Activated CD8-positive, alpha-beta memory T cell treated with anti-CD3 and anti-CD28 coated beads for 48 hours (primary cell): Measurements from ENCODE around the gene MRS2.

Experiments used
- DNase-seq, 3 experiments: peaks; one replicate each; pipeline ENCODE4 v3.0.0-alpha.2; 2020; ENCODE audit warnings: low read depth in 2 of 3, low spot score in 2 of 3

The MRS2 gene

GRCh38 chr6:24429146-24429545, 26.4 kb downstream of the MRS2 start:
- no peak for DNase-seq

GRCh38 chr6:24430086-24430485, 27.4 kb downstream of the MRS2 start:
- no peak for DNase-seq

GRCh38 chr6:24431045-24431451, 28.3 kb downstream of the MRS2 start:
- DNase-seq, result no peak

GRCh38 chr6:24432611-24433010, 29.9 kb downstream of the MRS2 start:
- no peak for DNase-seq

GRCh38 chr6:24436979-24437378, 34.2 kb downstream of the MRS2 start:
- no peak for DNase-seq

- no peak for DNase-seq
Measured at GRCh38 chr6:24439858-24440539, 37.3 kb downstream of the MRS2 start.

- no peak for DNase-seq
Measured at GRCh38 chr6:24440897-24441598, 38.3 kb downstream of the MRS2 start.

GRCh38 chr6:24441599-24441904, 38.8 kb downstream of the MRS2 start:
- no peak for DNase-seq

GRCh38 chr6:24444588-24444987, 41.9 kb downstream of the MRS2 start:
- DNase-seq, result no peak

- DNase-seq, result no peak
Measured at GRCh38 chr6:24445704-24446103, 43.0 kb downstream of the MRS2 start.

- DNase-seq, result no peak
Measured at GRCh38 chr6:24446670-24447069, 43.9 kb downstream of the MRS2 start.

GRCh38 chr6:24448396-24448795, 45.7 kb downstream of the MRS2 start:
- DNase-seq, result no peak

- no peak for DNase-seq
Measured at GRCh38 chr6:24448828-24449525, 46.2 kb downstream of the MRS2 start.

GRCh38 chr6:24451581-24452388, 49.0 kb downstream of the MRS2 start:
- no peak for DNase-seq

GRCh38 chr6:24453921-24454320, 51.2 kb downstream of the MRS2 start:
- DNase-seq, result no peak

- DNase-seq, result no peak
Measured at GRCh38 chr6:24454452-24454851, 51.7 kb downstream of the MRS2 start.

- no peak for DNase-seq
Measured at GRCh38 chr6:24455061-24455460, 52.3 kb downstream of the MRS2 start.

- DNase-seq, result no peak
Measured at GRCh38 chr6:24458134-24458533, 55.4 kb downstream of the MRS2 start.

- DNase-seq, result no peak
Measured at GRCh38 chr6:24458941-24459340, 56.2 kb downstream of the MRS2 start.

GRCh38 chr6:24460966-24461365, 58.2 kb downstream of the MRS2 start:
- DNase-seq, result no peak

GRCh38 chr6:24464253-24465038, 61.7 kb downstream of the MRS2 start:
- no peak for DNase-seq
